Mesodermal cell (in vitro differentiated cells): ENCODE measurements around the gene NEURL2.

ENCODE experiments used
- H3K27ac ChIP-seq: 2 replicates; pipeline ENCODE4 v1.7.0; 2013; ENCODE audit warnings: mild to moderate bottlenecking, low read depth, low read length, moderate library complexity; ENCODE audit not compliant: severe bottlenecking
- H3K36me3 ChIP-seq: 2 replicates; pipeline ENCODE4 v1.7.1; 2013; ENCODE audit warnings: mild to moderate bottlenecking, low read length, moderate library complexity; ENCODE audit not compliant: control insufficient read depth, insufficient read depth
- H3K4me1 ChIP-seq: one replicate; pipeline ENCODE4 v1.7.1; 2013; ENCODE audit warnings: mild to moderate bottlenecking, low read length; ENCODE audit not compliant: insufficient read depth, control insufficient read depth, poor library complexity, severe bottlenecking
- H3K4me3 ChIP-seq: 2 replicates; pipeline ENCODE4 v1.7.0; 2013; ENCODE audit warnings: low read length, control low read depth, mild to moderate bottlenecking; ENCODE audit not compliant: insufficient read depth, poor library complexity, severe bottlenecking; ENCODE audit errors: extremely low read depth
- H3K9me3 ChIP-seq: 2 replicates; pipeline ENCODE4 v1.7.1; 2013; ENCODE audit warnings: mild to moderate bottlenecking, low read length, moderate library complexity; ENCODE audit not compliant: control insufficient read depth
- WGBS, 2 experiments: methylation state at CpG; one replicate each; pipeline ENCODE4 v1.1.5; 2013; ENCODE audit warnings: missing lambda C conversion rate in 2 of 2; ENCODE audit not compliant: insufficient coverage in 2 of 2; 5-methylcytosine and 5-hydroxymethylcytosine counted together

Gene NEURL2

GRCh38 chr20:45850238-45850637, 40.8 kb downstream of the NEURL2 start:
- Histone ChIP-seq H3K36me3 (peaks cover 45% of the 10 kb centered on the region), H3K27ac (no peak overlapping the region), H3K4me3 (no peak overlapping the region), H3K4me1 (no peaks in the 10 kb centered on the region), H3K9me3 (no peaks in the 10 kb centered on the region)
- 100% methylated on average over 1 of the region's 2 CpGs for WGBS, 2 experiments

- H3K4me1 ChIP-seq = no peaks in the 10 kb centered on the region
- no peaks in the 10 kb centered on the region for H3K9me3 ChIP-seq
- H3K4me3 ChIP-seq = no peak overlapping the region
- 95 to 100% methylated on average over 3 to 4 of the region's 8 CpGs for WGBS, 2 experiments
- H3K36me3 ChIP-seq = peaks cover 51% of the 10 kb centered on the region
- H3K27ac ChIP-seq = no peak overlapping the region
These were observed 41.9 kb downstream of the NEURL2 start for GRCh38 chr20:45848969-45849582.

- Histone ChIP-seq H3K4me1 (no peaks in the 10 kb centered on the region), H3K27ac (no peak overlapping the region), H3K4me3 (no peak overlapping the region), H3K9me3 (no peaks in the 10 kb centered on the region), H3K36me3 (peaks cover 52% of the 10 kb centered on the region)
- WGBS, 2 experiments = 96 to 97% methylated on average over 8 of the region's 8 CpGs
These were observed 42.6 kb downstream of the NEURL2 start for GRCh38 chr20:45848421-45848820.

GRCh38 chr20:45845452-45845851, 45.6 kb downstream of the NEURL2 start:
- no peaks in the 10 kb centered on the region for H3K9me3 ChIP-seq
- H3K27ac ChIP-seq = no peak overlapping the region
- no peak overlapping the region for H3K4me3 ChIP-seq
- no peaks in the 10 kb centered on the region for H3K4me1 ChIP-seq
- H3K36me3 ChIP-seq = peaks cover 63% of the 10 kb centered on the region

- Histone ChIP-seq H3K4me3 (no peak overlapping the region), H3K36me3 (peaks cover 65% of the 10 kb centered on the region), H3K27ac (no peak overlapping the region), H3K4me1 (no peaks in the 10 kb centered on the region), H3K9me3 (no peaks in the 10 kb centered on the region)
- 95 to 96% methylated on average over 10 to 13 of the region's 14 CpGs for WGBS, 2 experiments
These were observed 47.5 kb downstream of the NEURL2 start for GRCh38 chr20:45843506-45843905.

- Histone ChIP-seq H3K4me1 (no peaks in the 10 kb centered on the region), H3K4me3 (no peak overlapping the region), H3K9me3 (no peaks in the 10 kb centered on the region), H3K27ac (no peak overlapping the region), H3K36me3 (peaks cover 70% of the 10 kb centered on the region)
- WGBS, 2 experiments = 89 to 92% methylated on average over 4 to 5 of the region's 5 CpGs
These were observed 48.7 kb downstream of the NEURL2 start for GRCh38 chr20:45842169-45842812.

- WGBS, 2 experiments = 95 to 100% methylated on average over 4 to 6 of the region's 10 CpGs
- Histone ChIP-seq H3K4me3 (no peak overlapping the region), H3K27ac (no peak overlapping the region), H3K9me3 (no peaks in the 10 kb centered on the region), H3K36me3 (peaks cover 68% of the 10 kb centered on the region), H3K4me1 (peaks cover 5% of the 10 kb centered on the region)
These were observed 49.4 kb downstream of the NEURL2 start for GRCh38 chr20:45841407-45842129.

GRCh38 chr20:45840700-45841198, 50.3 kb downstream of the NEURL2 start:
- Histone ChIP-seq H3K4me3 (no peak overlapping the region), H3K27ac (no peak overlapping the region), H3K9me3 (no peaks in the 10 kb centered on the region), H3K4me1 (peaks cover 6% of the 10 kb centered on the region), H3K36me3 (peaks cover 63% of the 10 kb centered on the region)
- 91 to 95% methylated on average over 21 to 23 of the region's 25 CpGs for WGBS, 2 experiments
